Measurements from ENCODE around the gene CD248.

CD248 gene

GRCh38 chr11:66289548-66290329, 27.1 kb downstream of the CD248 start:
- peaks cover 7 to 10% of the 10 kb centered on the region in 2 donors for H3K36me3 ChIP-seq (ENCODE audit: control insufficient read depth in 1 of 2, insufficient read depth in 2 of 2, low read length in 2 of 2)
- H3K4me1 ChIP-seq (ENCODE audit: control insufficient read depth in 1 of 2, insufficient read depth in 2 of 2, low read length in 2 of 2), result peaks cover 12 to 32% of the 10 kb centered on the region in 2 donors
- H3K27ac ChIP-seq (ENCODE audit: low read length), result peak overlapping the region; percentile 80
- H3K27me3 ChIP-seq (ENCODE audit: low read depth, low read length), result peaks cover 21% of the 10 kb centered on the region
- H3K4me3 ChIP-seq (ENCODE audit: low read depth in 1 of 2, low read length in 2 of 2), result peak overlapping the region; percentile 78 to 90
- H3K9me3 ChIP-seq (ENCODE audit: control insufficient read depth in 1 of 2, low read length in 2 of 2), result no peaks in the 10 kb centered on the region

- Histone ChIP-seq H3K27me3 (ENCODE audit: low read depth, low read length) (peaks cover 21% of the 10 kb centered on the region), H3K36me3 (ENCODE audit: control insufficient read depth in 1 of 2, insufficient read depth in 2 of 2, low read length in 2 of 2) (peaks cover 7 to 17% of the 10 kb centered on the region in 2 donors), H3K4me1 (ENCODE audit: control insufficient read depth in 1 of 2, insufficient read depth in 2 of 2, low read length in 2 of 2) (peaks cover 12 to 32% of the 10 kb centered on the region in 2 donors), H3K4me3 (ENCODE audit: low read depth in 1 of 2, low read length in 2 of 2) (peak within 1 kb of the TSS; percentile 78 to 90), H3K27ac (ENCODE audit: low read length) (peak within 1 kb of the TSS; percentile 86), H3K9me3 (ENCODE audit: control insufficient read depth in 1 of 2, low read length in 2 of 2) (no peaks in the 10 kb centered on the region)
Observed at GRCh38 chr11:66288671-66289547, 27.9 kb downstream of the CD248 start, which contains the start of gene YIF1A. YIF1A (minus strand) TSS chr11:66289143; CDS start chr11:66288985, 158 bp downstream.

GRCh38 chr11:66287889-66288670, 28.8 kb downstream of the CD248 start:
- peaks cover 14% of the 10 kb centered on the region for H3K27me3 ChIP-seq (ENCODE audit: low read depth, low read length)
- H3K36me3 ChIP-seq (ENCODE audit: control insufficient read depth in 1 of 2, insufficient read depth in 2 of 2, low read length in 2 of 2), result peaks cover 7 to 17% of the 10 kb centered on the region in 2 donors
- peak overlapping the region; percentile 78 to 90 for H3K4me3 ChIP-seq (ENCODE audit: low read depth in 1 of 2, low read length in 2 of 2)
- peaks cover 12 to 35% of the 10 kb centered on the region in 2 donors for H3K4me1 ChIP-seq (ENCODE audit: control insufficient read depth in 1 of 2, insufficient read depth in 2 of 2, low read length in 2 of 2)
- no peaks in the 10 kb centered on the region for H3K9me3 ChIP-seq (ENCODE audit: control insufficient read depth in 1 of 2, low read length in 2 of 2)
- H3K27ac ChIP-seq (ENCODE audit: low read length), result peak overlapping the region; percentile 86

GRCh38 chr11:66287211-66287888, 29.5 kb downstream of the CD248 start:
- Histone ChIP-seq H3K27ac (ENCODE audit: low read length) (no peak overlapping the region), H3K4me1 (ENCODE audit: control insufficient read depth in 1 of 2, insufficient read depth in 2 of 2, low read length in 2 of 2) (peaks cover 12 to 42% of the 10 kb centered on the region in 2 donors), H3K4me3 (ENCODE audit: low read depth in 1 of 2, low read length in 2 of 2) (peak overlapping the region in 1 of 2 donors; percentile 78)

GRCh38 chr11:66286699-66287098, 30.1 kb downstream of the CD248 start:
- Histone ChIP-seq H3K27ac (ENCODE audit: low read length) (no peak overlapping the region), H3K27me3 (ENCODE audit: low read depth, low read length) (peaks cover 6% of the 10 kb centered on the region), H3K4me1 (ENCODE audit: control insufficient read depth in 1 of 2, insufficient read depth in 2 of 2, low read length in 2 of 2) (peaks cover 12 to 41% of the 10 kb centered on the region in 2 donors), H3K4me3 (ENCODE audit: low read depth in 1 of 2, low read length in 2 of 2) (no peak overlapping the region), H3K36me3 (ENCODE audit: control insufficient read depth in 1 of 2, insufficient read depth in 2 of 2, low read length in 2 of 2) (peaks cover 7 to 17% of the 10 kb centered on the region in 2 donors), H3K9me3 (ENCODE audit: control insufficient read depth in 1 of 2, low read length in 2 of 2) (no peaks in the 10 kb centered on the region)

More at GRCh38 chr11:66287211-66287888, 29.5 kb downstream of the CD248 start:
- Histone ChIP-seq H3K9me3 (ENCODE audit: control insufficient read depth in 1 of 2, low read length in 2 of 2) (no peaks in the 10 kb centered on the region), H3K27me3 (ENCODE audit: low read depth, low read length) (peaks cover 6% of the 10 kb centered on the region), H3K36me3 (ENCODE audit: control insufficient read depth in 1 of 2, insufficient read depth in 2 of 2, low read length in 2 of 2) (peaks cover 7 to 17% of the 10 kb centered on the region in 2 donors)

- peaks cover 12 to 41% of the 10 kb centered on the region in 2 donors for H3K4me1 ChIP-seq (ENCODE audit: control insufficient read depth in 1 of 2, insufficient read depth in 2 of 2, low read length in 2 of 2)
- H3K27ac ChIP-seq (ENCODE audit: low read length), result no peak overlapping the region
- no peak overlapping the region for H3K4me3 ChIP-seq (ENCODE audit: low read depth in 1 of 2, low read length in 2 of 2)
- peaks cover 7 to 17% of the 10 kb centered on the region in 2 donors for H3K36me3 ChIP-seq (ENCODE audit: control insufficient read depth in 1 of 2, insufficient read depth in 2 of 2, low read length in 2 of 2)
- H3K27me3 ChIP-seq (ENCODE audit: low read depth, low read length), result no peaks in the 10 kb centered on the region
- H3K9me3 ChIP-seq (ENCODE audit: control insufficient read depth in 1 of 2, low read length in 2 of 2), result no peaks in the 10 kb centered on the region
Observed at GRCh38 chr11:66285250-66285947, 31.4 kb downstream of the CD248 start.

GRCh38 chr11:66284526-66285078, 32.2 kb downstream of the CD248 start:
- Histone ChIP-seq H3K27ac (ENCODE audit: low read length) (no peak overlapping the region), H3K9me3 (ENCODE audit: control insufficient read depth in 1 of 2, low read length in 2 of 2) (no peaks in the 10 kb centered on the region), H3K4me1 (ENCODE audit: control insufficient read depth in 1 of 2, insufficient read depth in 2 of 2, low read length in 2 of 2) (peaks cover 7 to 35% of the 10 kb centered on the region in 2 donors), H3K27me3 (ENCODE audit: low read depth, low read length) (no peaks in the 10 kb centered on the region), H3K36me3 (ENCODE audit: control insufficient read depth in 1 of 2, insufficient read depth in 2 of 2, low read length in 2 of 2) (peaks cover 7 to 17% of the 10 kb centered on the region in 2 donors), H3K4me3 (ENCODE audit: low read depth in 1 of 2, low read length in 2 of 2) (no peak overlapping the region)

GRCh38 chr11:66283461-66284105, 33.3 kb downstream of the CD248 start:
- H3K9me3 ChIP-seq (ENCODE audit: control insufficient read depth in 1 of 2, low read length in 2 of 2), result no peaks in the 10 kb centered on the region
- H3K36me3 ChIP-seq (ENCODE audit: control insufficient read depth in 1 of 2, insufficient read depth in 2 of 2, low read length in 2 of 2), result peaks cover 7 to 12% of the 10 kb centered on the region in 2 donors
- no peak overlapping the region for H3K27ac ChIP-seq (ENCODE audit: low read length)
- no peaks in the 10 kb centered on the region for H3K27me3 ChIP-seq (ENCODE audit: low read depth, low read length)
- peaks cover 7 to 37% of the 10 kb centered on the region in 2 donors for H3K4me1 ChIP-seq (ENCODE audit: control insufficient read depth in 1 of 2, insufficient read depth in 2 of 2, low read length in 2 of 2)
- H3K4me3 ChIP-seq (ENCODE audit: low read depth in 1 of 2, low read length in 2 of 2), result no peak overlapping the region

GRCh38 chr11:66282468-66283455, 34.1 kb downstream of the CD248 start:
- Histone ChIP-seq H3K27ac (ENCODE audit: low read length) (no peak overlapping the region), H3K4me1 (ENCODE audit: control insufficient read depth in 1 of 2, insufficient read depth in 2 of 2, low read length in 2 of 2) (peaks cover 0 to 32% of the 10 kb centered on the region in 2 donors), H3K36me3 (ENCODE audit: control insufficient read depth in 1 of 2, insufficient read depth in 2 of 2, low read length in 2 of 2) (peaks cover 7 to 11% of the 10 kb centered on the region in 2 donors), H3K4me3 (ENCODE audit: low read depth in 1 of 2, low read length in 2 of 2) (no peak overlapping the region), H3K9me3 (ENCODE audit: control insufficient read depth in 1 of 2, low read length in 2 of 2) (no peaks in the 10 kb centered on the region), H3K27me3 (ENCODE audit: low read depth, low read length) (no peaks in the 10 kb centered on the region)
